Measurements from ENCODE around the gene VAT1L.
A peak's percentile ranks its signal among the peaks of the same experiment; 100 is the strongest.

Gene VAT1L

GRCh38 chr16:77869997-77870813 lies 81.8 kb downstream of the VAT1L start:
- DNase-seq (ENCODE audit: low spot score): no peak

- DNase-seq (ENCODE audit: low spot score): no peak
Measured at GRCh38 chr16:77871932-77872331, 83.6 kb downstream of the VAT1L start.

- no peak for DNase-seq (ENCODE audit: low spot score)
Measured at GRCh38 chr16:77873066-77873465, 84.7 kb downstream of the VAT1L start.

- no peak for DNase-seq (ENCODE audit: low spot score)
Measured at GRCh38 chr16:77874347-77874746, 86.0 kb downstream of the VAT1L start.

- no peak for DNase-seq (ENCODE audit: low spot score)
Measured at GRCh38 chr16:77876776-77877175, 88.4 kb downstream of the VAT1L start.

- DNase-seq (ENCODE audit: low spot score): no peak
Measured at GRCh38 chr16:77877712-77878347, 89.5 kb downstream of the VAT1L start.

GRCh38 chr16:77881355-77882030 lies 93.1 kb downstream of the VAT1L start:
- no peak for DNase-seq (ENCODE audit: low spot score)

- no peak for DNase-seq (ENCODE audit: low spot score)
Measured at GRCh38 chr16:77882358-77882757, 94.0 kb downstream of the VAT1L start.

GRCh38 chr16:77885571-77886295 lies 97.4 kb downstream of the VAT1L start:
- no peak for DNase-seq (ENCODE audit: low spot score)

- peak; percentile 45 for DNase-seq (ENCODE audit: low spot score)
Measured at GRCh38 chr16:77888871-77889270, 100.5 kb downstream of the VAT1L start.

GRCh38 chr16:77890075-77890474 lies 101.7 kb downstream of the VAT1L start:
- DNase-seq (ENCODE audit: low spot score): peak; percentile 7

- no peak for DNase-seq (ENCODE audit: low spot score)
Measured at GRCh38 chr16:77894162-77894561, 105.8 kb downstream of the VAT1L start.

GRCh38 chr16:77895962-77896361 lies 107.6 kb downstream of the VAT1L start:
- no peak for DNase-seq (ENCODE audit: low spot score)

GRCh38 chr16:77896415-77897128 lies 108.2 kb downstream of the VAT1L start:
- DNase-seq (ENCODE audit: low spot score): no peak

GRCh38 chr16:77897129-77897437 lies 108.7 kb downstream of the VAT1L start:
- no peak for DNase-seq (ENCODE audit: low spot score)

- no peak for DNase-seq (ENCODE audit: low spot score)
Measured at GRCh38 chr16:77897831-77898605, 109.7 kb downstream of the VAT1L start.

- DNase-seq (ENCODE audit: low spot score): peak; percentile 60
Measured at GRCh38 chr16:77898671-77899211, 110.4 kb downstream of the VAT1L start.

- DNase-seq (ENCODE audit: low spot score): no peak
Measured at GRCh38 chr16:77899416-77899815, 111.1 kb downstream of the VAT1L start.

GRCh38 chr16:77905374-77905920 lies 117.1 kb downstream of the VAT1L start:
- DNase-seq (ENCODE audit: low spot score): no peak

GRCh38 chr16:77910021-77910420 lies 121.7 kb downstream of the VAT1L start:
- DNase-seq (ENCODE audit: low spot score): no peak

Measured in Ammon's horn (tissue), 1 donor.